ENCODE results near the gene KIF27.
"Not testable (repeated sequence)": the region's sequence is repeated elsewhere in the genome, so short reads cannot be mapped to it uniquely, and the experiment has no call there.

Gene KIF27, protein sequence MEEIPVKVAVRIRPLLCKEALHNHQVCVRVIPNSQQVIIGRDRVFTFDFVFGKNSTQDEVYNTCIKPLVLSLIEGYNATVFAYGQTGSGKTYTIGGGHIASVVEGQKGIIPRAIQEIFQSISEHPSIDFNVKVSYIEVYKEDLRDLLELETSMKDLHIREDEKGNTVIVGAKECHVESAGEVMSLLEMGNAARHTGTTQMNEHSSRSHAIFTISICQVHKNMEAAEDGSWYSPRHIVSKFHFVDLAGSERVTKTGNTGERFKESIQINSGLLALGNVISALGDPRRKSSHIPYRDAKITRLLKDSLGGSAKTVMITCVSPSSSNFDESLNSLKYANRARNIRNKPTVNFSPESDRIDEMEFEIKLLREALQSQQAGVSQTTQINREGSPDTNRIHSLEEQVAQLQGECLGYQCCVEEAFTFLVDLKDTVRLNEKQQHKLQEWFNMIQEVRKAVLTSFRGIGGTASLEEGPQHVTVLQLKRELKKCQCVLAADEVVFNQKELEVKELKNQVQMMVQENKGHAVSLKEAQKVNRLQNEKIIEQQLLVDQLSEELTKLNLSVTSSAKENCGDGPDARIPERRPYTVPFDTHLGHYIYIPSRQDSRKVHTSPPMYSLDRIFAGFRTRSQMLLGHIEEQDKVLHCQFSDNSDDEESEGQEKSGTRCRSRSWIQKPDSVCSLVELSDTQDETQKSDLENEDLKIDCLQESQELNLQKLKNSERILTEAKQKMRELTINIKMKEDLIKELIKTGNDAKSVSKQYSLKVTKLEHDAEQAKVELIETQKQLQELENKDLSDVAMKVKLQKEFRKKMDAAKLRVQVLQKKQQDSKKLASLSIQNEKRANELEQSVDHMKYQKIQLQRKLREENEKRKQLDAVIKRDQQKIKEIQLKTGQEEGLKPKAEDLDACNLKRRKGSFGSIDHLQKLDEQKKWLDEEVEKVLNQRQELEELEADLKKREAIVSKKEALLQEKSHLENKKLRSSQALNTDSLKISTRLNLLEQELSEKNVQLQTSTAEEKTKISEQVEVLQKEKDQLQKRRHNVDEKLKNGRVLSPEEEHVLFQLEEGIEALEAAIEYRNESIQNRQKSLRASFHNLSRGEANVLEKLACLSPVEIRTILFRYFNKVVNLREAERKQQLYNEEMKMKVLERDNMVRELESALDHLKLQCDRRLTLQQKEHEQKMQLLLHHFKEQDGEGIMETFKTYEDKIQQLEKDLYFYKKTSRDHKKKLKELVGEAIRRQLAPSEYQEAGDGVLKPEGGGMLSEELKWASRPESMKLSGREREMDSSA (N-terminal part only)

DNA sequence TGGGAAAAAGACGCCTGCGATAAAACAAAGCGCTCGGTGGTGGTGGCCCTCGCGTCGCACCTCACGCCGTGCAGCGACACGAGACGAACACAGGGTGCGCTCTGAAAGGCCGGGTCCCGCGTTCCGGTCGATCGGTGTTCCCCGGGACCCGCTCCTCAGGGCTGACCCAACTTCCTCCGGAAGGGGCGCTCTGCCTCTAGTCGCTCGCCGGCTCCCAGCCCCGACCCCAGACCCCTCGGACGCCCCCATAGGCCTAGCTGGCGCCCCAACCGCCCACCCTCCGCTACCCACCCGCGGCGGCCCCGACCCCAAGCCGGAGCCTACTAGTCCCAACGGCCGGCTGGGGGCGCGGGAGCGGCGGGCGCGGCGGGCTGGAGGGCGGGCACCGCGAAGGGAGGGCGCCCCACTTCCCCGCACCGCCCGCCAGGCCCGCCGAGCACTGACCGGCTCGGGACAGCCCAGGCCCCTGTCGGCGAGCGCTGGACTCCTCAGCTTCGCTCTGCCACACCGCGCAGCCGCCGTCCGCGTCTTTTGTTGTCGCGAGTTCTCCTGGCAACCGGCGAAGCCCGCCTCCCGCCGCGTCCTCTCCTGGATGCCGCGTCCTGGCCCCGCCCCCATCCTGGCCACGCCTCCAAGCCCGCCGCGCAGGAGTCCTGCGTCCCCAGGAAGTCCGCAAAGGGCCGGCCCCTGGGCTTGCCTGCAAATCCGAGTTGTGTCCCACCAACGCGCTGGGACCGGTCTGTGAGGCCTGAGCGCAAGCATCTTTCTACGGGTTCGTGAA, at the start of gene KIF27:
KIF27 (minus strand) TSS at position 506 of the 781 bp plus-strand sequence. CDS start 5,841 bp downstream, outside the sequence.
- peak; percentile 96 for DNase-seq (ENCODE audit: low spot score)

DNA sequence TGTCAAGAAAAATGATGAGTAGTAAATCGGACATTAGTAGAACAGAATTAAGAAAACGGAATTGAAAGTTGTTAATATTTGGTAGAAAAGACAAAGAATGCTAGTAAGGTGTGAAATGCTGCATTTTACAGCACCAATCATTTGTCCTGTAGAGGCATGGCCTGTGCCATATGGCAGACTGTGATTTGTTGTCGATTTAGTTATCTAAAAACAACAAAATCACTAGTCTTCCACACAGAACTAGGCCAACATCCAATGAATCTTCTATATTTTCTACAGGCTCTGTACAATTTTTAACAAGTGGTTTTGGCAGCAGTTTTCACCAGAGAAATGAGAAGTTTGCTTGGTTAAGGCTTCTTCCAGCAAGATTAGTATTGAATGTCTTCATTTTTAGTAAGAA, 48.4 kb upstream of the KIF27 start:
- no peak for DNase-seq (ENCODE audit: low spot score)

DNA sequence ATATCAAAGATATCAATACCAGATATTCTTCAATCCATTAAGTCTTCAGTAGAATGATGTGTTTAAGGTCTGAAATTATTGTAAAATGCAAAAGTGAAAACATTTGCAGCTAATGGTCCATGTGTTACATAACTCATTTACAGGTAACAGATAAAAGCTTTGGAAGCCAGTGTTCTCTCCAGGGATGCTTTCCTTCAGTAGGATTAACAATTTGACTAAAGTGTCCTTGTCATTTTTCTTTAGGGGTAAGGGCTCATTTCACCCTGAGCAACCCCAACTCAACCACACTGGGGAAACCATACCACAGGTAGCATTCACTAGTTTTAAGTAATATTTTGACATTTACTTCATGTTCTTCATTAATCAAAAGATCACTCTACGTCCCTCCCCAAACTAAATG, 45.8 kb upstream of the KIF27 start:
- peak; percentile 29 for DNase-seq (ENCODE audit: low spot score)

DNA sequence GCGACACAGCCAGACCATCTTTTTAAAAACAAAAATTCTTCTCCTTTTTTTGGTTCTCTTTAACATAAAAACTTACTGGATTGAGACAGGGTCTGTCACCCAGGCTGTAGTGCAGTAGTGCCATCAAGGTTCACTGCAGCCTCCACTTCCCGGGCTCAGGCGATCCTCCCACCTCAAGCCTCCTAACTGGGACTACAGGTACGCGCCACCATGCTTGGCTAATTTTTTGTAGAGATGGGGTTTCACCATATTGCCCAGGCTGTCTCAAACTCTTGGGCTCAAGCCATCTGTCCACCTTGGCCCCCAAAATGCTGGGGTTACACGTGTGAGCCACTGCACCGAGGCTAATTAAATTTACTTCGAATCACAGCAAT, 45.0 kb upstream of the KIF27 start:
- peak; percentile 29 for DNase-seq (ENCODE audit: low spot score)

DNA sequence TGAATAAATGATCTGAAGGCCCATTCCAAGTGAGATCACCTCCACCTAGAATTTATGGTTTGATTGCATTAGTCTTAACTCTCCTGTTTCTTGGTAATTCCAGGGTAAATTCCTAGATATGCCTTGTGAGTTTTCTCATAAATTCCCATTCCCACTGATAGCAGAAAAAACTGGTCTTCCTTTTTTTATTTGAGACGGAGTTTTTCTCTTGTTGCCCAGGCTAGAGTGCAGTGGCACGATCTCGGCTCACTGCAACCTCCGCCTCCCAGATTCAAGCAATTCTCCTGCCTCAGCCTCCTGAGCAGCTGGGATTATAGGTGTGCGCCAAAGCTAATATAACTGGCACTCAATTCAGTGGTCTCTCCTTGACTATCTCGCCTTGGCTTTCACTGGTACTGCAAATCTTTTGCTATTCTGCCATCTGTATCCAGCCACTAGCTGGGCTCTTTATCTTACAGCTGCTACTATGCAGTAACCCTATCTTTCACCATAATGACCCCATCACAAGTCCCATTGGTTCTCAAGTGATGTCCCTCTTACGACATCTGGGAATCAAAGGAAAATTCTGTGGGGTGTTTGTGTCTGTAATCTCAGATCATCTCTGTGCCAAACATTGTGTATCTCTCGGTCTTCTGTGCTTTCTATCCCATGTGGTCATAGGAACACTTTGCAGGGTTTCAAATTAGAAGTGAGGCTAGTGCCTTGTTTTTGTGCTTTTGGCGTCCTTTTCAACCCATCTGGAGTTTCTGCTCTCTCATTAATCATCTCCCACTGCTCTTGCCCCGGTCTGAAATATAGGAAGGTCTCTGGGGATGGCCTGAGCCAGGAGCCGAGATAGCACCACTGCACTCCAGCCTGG, 44.3 kb upstream of the KIF27 start:
- DNase-seq (ENCODE audit: low spot score) = peak; percentile 59

DNA sequence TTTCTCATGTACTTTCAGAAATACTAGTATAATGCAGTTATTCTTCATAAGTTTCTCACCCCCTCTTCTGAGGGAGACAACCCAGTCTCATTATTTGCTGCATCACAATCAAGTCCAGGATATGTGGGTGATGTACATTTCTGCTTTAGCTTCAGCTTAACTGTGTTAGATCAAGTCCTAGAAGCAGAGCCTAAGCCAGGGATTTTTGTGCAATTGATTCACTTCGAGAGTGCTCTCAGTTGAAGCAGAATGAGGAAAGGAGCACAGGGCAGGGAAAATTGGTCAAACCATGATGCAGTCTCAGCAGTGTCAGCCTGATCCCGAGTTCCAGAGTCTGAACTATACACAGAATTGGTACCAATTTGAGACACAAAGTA, 43.7 kb upstream of the KIF27 start:
- peak; percentile 56 for DNase-seq (ENCODE audit: low spot score)

DNA sequence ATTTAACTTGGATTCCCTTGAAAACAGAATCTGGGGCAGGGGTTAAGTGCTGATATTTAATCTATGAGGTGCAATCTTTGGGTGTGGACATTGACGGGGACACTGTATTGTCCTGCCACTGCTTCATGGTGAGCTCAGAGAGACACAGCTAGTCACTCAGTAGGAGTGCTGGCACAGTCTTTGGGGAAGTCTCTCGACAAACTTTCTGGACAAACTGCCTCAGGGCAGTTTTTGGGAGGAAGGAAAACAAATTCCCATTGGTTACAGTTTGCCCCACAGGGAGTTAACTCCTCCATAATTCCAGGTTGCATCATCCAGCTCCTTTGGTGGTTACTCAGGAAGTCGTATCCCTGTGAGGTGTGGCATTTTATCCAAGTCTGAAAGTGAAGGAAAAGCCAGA, 40.9 kb upstream of the KIF27 start:
- no peak for DNase-seq (ENCODE audit: low spot score)

DNA sequence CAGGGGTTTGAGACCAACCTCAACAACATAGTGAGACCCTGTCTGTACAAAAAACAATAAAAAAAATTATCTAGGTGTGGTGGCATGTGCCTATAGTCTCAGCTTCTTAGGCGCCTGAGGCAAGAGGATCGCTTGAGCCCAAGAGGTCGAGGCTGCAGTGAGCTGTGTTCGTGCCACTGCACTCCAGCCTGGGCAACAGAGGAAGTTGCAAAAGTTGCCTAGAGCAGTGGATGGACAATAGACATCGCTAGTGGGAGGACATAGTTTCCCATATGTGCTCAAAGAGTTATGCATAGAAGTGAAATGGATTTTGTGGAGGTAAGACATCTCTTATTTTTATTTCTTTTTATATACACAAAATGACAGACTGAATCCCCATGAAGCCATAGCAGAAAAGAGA, 39.8 kb upstream of the KIF27 start:
- no peak for DNase-seq (ENCODE audit: low spot score)

DNA sequence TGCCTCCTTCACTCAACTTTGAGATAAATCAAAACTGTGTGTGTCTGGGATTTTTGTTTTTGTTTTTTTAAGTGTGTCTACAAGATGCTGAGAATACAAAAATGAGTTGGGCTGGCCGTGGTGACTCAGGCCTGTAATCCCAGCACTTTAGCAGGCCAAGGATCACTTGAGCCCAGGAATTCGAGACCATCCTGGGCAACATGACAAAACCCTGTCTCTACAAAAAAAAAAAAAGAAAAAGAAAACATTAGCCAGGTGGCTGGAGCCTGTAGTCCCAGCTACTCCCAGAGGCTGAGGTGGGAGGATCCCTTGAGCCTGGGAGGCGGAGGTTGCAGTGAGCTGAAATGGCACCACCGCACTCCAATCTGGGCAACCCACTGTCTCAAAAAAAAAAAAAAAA, 37.8 kb upstream of the KIF27 start:
- no peak for DNase-seq (ENCODE audit: low spot score)

DNA sequence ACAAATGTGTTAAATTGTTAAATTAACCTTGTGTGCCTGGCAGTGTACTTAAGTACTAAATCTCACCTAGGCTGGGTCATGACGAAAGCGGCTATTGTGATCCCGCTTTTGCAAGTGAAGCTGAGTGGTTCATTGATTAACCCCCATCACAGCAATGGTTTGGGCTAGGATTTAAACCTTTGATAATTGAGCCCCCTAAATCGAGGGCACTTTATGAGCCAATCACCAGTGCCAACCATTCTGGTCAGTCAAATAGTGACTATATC, 35.9 kb upstream of the KIF27 start:
- DNase-seq (ENCODE audit: low spot score) = no peak

DNA sequence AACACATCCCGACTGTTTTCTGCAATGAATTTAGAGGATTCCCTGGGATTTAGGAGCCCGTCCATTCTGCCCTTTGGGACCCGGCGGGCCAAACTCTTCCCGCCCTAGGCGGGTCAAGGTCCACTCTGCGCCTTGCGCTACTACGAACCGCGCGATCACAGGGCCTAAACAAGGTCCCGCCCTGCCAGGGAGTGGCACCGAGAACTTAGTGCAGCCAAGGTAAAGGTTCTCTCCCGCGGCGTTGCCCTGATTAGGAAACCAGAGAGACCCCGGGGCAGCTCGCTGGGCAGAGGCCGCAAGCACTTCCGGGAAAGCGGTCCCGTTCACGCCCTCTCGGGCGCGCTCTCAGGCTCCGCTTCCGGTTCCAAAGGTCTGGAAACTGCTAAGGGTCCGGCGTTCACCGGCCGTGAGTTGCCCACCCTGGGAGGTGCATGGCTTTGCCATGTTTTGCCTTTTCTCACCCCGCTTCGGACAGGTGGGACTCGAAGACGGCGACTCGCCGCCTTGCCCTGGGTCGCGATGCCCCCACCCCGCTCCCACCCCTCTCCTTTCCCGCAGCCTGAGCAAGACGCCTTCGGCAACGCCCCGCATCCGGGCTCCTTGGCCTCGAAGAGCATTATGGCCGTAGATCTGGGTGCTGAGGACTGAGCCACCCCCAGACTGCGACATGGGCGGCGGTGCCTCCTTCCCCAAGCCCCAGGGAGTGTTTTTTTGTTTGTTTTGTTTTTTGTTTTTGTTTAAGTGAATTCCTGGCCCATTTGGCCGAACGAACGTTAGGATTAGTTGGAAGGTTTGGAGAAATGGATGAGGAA, 35.4 kb upstream of the KIF27 start:
- DNase-seq (ENCODE audit: low spot score) = no peak

DNA sequence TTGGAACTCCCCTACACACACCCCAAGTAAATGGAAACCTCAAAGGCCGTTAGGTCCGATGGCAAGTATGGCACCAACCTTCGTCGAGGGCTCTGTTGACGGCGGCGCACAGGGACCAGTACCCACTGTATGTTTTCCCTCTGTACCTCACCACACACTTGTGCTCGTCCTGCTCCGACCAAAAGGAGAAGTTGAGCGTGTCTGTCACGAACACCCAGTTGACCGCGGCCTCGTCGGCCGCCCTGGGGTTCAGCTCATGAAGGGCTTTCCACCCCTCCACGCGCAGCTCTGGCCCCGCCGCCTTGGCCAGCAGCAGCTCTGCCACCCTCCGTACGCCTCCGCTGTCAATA, 34.8 kb upstream of the KIF27 start:
- DNase-seq (ENCODE audit: low spot score) = no peak

DNA sequence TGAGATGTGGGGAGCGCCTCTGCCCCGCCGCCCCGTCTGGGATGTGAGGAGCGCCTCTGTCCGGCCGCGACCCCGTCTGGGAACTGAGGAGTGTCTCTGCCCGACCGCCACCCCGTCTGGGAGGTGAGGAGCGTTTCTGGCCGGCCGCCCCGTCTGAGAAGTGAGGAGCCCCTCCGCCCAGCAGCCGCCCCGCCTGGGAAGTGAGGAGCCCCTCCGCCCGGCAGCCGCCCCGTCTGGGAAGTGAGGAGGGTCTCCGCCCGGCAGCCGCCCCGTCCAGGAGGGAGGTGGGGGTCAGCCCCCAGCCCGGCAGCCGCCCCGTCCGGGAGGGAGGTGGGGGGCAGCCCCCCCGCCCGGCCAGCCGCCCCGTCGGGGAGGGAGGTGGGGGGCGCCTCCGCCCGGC, 26.9 kb upstream of the KIF27 start:
- not testable (repeated sequence) for DNase-seq (ENCODE audit: low spot score)

DNA sequence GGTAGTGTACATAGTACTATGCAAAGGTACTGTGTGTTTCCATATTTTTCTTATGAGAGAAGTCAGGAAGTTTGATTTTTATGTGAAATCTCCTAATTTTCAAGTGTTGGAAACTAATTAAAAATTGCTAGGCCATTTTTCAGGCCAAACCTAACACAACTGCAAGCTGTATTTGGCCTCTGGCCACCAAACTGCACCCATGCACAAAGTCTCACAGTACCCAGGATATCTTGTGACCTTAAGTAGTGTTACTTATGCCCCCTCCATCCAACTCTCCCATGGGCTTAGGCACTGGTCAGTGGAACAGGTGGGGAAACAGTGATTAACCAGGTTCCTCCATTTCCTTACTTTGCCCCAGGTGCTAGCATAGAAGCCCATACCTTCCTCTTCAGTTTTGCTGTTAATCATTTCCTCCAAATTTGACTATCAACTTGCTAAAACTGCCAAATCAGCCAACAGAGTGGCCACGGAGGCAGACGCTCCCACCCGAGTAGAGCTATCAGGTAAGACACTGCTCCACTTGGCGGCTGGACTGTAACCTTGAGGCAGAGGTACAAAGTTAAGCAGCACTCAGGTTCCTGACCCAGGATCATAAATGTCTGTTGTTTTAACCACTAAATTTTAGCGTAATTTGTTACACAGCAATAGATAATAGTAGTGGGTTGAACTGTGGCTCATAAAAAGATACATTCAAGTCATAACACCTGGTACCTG, 19.5 kb upstream of the KIF27 start:
- DNase-seq (ENCODE audit: low spot score) = no peak

DNA sequence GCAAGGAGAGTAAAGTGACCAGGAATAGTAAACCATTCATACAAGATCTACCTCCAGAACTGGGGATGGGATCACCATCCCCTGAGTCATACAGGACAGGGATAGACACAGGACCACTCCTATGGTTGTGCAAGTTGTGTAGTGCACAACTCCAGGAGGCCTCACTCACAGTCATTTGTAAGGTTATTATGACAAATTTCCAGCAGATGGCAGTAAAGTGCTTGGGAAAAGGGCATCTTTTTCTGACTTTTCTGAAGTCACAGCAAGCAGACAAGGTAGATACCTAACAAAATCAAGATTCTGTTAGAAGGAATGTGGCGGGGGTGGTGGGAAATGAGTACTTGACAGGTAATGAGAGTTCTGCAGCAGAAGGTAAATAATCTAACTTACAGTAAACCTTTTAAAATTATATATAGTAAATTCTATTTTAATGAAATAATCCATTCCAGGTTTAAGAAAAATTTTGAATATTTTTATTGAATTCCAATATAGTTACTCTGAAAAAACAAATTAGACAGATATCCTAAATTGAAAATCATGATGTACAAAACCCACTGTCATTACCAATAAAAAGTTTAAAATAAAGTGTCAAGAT, 16.7 kb upstream of the KIF27 start:
- DNase-seq (ENCODE audit: low spot score) = peak; percentile 86

DNA sequence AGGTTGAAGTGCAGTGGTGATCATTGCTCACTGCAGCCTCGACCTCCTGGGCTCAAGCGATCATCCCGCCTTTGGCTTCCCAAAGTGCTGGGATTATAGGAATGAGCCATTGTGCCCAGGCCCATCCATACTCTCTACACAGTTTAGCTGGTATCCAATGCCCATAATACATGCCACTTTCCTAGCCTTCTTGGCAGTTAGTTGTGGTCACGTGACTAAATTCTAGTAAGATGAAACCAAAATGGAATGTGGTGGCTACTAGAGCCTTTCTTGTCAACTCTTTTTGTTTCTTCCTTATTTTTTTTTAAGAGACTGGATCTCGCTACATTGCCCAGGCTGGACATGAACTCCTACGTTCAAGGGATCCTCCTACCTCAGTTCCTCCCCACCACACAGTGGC, 15.3 kb upstream of the KIF27 start:
- DNase-seq (ENCODE audit: low spot score) = no peak

DNA sequence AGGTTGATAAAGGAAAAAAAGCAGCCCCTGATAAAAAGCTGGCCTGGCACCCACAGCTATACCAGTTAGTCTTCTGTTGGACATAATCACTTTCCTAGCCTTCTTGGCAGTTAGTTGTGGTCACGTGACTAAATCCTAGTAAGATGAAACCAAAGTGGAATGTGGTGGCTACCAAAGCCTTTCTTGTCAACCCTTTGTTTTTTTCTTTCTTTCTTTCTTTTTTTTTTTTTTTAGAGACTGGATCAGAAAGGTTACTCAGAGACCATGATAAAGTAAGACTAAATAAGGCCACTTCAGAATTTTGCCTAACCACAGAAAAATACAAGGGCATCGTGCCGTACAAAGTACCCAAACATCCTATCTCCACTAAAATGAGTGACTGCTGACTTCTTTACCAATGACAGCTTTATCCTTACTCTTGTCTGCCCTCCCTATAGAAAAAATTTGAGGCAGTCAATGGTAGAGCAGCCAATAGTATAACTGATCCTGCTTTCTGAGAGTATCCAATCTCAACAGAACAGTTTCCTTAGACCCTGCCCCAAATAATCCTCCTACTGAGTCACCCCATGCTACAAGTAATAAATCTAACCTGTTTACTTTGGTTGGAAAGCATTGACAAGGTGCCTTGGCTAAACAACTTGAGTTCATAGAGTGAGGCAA, 14.2 kb upstream of the KIF27 start:
- no peak for DNase-seq (ENCODE audit: low spot score)

DNA sequence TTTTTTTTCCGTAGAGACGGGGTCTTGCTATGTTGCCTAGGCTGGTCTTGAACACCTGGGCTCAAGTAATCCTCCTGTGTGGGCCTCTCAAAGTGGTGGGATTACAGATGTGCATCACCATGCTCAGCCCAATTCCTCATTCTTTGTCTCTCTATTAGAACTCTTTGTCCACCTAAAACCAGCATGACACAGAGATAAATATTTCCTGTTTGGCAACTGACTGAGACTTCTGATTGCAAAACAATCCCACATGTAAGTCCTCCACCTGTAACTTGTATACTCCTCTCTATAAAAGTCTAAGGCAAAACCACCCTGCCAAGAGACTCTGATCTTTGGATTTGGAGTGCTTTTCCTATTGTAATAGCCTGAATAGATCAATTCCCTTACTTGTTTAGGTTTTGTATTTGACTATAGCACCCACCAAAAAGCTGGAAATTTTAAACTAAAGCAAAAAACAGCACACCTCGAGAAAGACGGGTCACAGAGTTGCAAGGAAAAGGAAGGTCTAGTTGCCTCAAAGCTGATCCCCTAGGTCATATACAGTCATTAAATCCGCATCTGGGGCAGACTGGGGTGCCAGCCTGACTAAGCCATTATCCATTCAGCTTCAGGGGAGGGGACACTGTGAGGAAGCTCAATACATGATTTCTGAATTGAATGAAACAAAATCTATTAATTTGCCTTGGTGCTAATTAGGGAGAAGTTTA, 13.5 kb upstream of the KIF27 start:
- DNase-seq (ENCODE audit: low spot score) = no peak
